Measurements from ENCODE around the gene ZFR. TPM values are rescaled to one million over a fixed set of nuclear protein-coding genes. Genes with fewer than 3 reads are reported as not detected.
"Not testable (repeated sequence)": the region's sequence is repeated elsewhere in the genome, so short reads cannot be mapped to it uniquely, and the experiment has no call there.

ZFR gene
- polyA plus RNA-seq, 1 donor from 2014 or later, result 81.7 TPM

DNA sequence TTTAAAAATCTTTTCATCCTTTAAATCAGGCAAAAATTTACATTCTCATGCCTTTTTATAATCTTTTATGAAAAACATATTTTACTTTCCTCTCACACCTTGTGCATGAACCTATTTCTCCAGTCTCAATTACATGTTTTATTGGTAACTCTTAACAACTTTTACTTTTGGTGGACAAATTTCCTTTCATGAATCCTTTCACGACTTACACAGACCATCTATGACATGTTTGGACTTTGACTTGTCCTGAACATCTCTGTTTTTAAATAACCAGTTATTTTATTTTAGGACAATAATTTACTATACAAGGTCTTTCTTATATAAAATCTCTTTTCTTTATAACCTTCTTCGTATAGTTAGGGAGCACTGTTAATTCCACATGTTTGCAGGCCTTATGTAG, 105.3 kb downstream of the ZFR start:
- no peak overlapping the region for H3K27ac Mint-ChIP-seq
- H3K27me3 Mint-ChIP-seq, result no peaks in the 10 kb centered on the region
- no peak overlapping the region for H3K4me3 Mint-ChIP-seq
- peaks cover 3% of the 10 kb centered on the region for H3K36me3 Mint-ChIP-seq
- H3K4me1 Mint-ChIP-seq, result no peaks in the 10 kb centered on the region
- peaks cover 2 to 7% (median 7%) of the 10 kb centered on the region in 3 donors for H3K9me3 Mint-ChIP-seq

DNA sequence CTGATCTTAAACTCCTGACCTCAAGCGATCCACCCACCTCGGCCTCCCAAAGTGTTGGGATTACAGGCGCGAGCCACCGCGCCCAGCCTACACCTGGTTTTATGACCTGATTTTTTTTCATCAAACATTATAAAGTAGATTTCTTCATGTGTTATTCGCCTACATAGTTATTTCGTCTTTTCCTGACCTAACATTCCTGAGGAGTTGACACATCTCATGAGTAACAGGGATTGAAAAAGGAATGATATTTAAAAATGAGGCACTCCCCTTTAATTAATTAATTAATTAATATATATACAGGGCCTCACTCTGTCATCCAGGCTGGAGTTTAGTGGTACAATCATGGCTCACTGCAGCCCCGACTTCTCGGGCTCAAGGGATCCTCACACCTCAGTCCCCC, 111.6 kb downstream of the ZFR start:
- H3K4me3 Mint-ChIP-seq, result no peak overlapping the region
- H3K4me1 Mint-ChIP-seq, result peaks cover 0 to 4% (median 3%) of the 10 kb centered on the region in 3 donors
- H3K36me3 Mint-ChIP-seq, result no peaks in the 10 kb centered on the region
- H3K27ac Mint-ChIP-seq, result no peak overlapping the region
- H3K9me3 Mint-ChIP-seq, result peaks cover 0 to under 1% (median 0%) of the 10 kb centered on the region in 3 donors
- no peaks in the 10 kb centered on the region for H3K27me3 Mint-ChIP-seq

DNA sequence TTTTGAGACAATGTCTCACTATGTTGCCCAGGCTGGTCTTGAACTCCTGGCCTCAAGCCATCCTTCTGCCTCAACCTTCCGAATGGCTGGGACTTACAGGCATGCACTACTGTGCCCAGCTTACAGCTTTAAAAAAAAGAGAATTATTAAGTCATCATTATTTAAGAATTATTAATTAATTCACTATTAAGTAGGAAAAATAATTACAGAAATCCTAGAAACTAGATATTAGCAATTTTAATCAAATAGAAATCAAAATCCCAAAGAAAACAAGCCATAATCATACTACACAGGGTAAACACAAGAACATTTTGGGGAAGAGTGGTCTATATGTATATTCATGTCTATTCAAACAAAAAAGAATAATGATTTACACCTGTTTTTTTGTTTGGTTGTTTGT, 112.2 kb downstream of the ZFR start:
- Mint-ChIP-seq H3K9me3 (no peaks in the 10 kb centered on the region), H3K36me3 (no peaks in the 10 kb centered on the region), H3K4me3 (no peak overlapping the region), H3K4me1 (peaks cover 0 to 4% (median 3%) of the 10 kb centered on the region in 3 donors), H3K27ac (no peak overlapping the region), H3K27me3 (no peaks in the 10 kb centered on the region)

DNA sequence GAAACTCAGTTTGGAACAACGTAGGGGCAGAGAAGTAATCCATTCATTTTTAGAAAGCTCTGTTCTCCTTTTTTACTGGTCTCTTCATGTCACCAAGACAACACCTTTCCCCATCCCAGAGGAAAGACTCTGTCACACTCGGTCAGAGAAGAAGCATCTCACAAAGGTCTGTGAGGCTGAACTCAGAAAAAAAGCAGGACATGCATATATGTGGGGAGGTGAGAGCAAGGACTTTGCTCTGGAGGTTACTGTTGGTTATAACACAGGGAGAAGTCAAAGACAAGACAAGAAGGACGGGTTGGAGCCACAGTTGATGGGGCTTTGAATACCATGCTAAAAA, 112.6 kb downstream of the ZFR start:
- Mint-ChIP-seq H3K36me3 (no peaks in the 10 kb centered on the region), H3K4me3 (no peak overlapping the region), H3K27ac (no peak overlapping the region), H3K4me1 (peaks cover 0 to 4% (median 3%) of the 10 kb centered on the region in 3 donors), H3K9me3 (no peaks in the 10 kb centered on the region), H3K27me3 (no peaks in the 10 kb centered on the region)

DNA sequence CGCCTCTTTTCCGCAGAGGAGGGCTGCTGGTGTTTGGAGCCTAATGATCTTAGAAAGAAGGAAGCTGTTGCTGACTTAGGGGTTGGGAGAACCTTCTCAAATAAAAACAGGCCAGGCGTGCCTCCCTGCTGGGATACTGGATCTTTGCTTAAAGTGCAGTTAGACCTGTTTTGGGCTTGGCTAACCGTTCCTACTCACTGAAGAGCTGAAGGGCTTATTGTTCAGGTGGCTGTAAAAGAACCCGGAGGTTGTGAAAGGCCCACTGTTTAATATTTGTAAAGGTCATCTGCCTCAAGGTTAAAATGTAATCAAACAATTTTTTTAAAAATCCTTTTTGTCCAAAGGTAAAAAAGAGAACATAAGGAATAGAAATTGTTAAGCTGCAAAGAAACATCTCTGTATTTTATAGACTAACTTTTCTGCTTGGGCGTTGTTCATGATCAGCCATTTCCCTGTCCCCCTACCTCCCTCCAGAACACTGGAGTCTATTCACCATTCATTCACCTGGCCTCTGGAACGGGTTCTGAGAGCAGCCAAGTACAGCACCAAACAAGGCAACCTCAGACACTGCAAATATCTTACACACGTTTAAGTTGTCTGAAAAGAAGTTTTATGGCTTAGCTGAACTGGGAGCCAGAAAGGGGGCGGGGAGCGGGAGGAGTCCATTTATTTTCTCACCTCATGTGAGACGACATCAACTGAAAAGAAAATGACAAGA, 113.2 kb downstream of the ZFR start:
- H3K36me3 Mint-ChIP-seq, result no peaks in the 10 kb centered on the region
- H3K27ac Mint-ChIP-seq, result no peak overlapping the region
- H3K9me3 Mint-ChIP-seq, result no peaks in the 10 kb centered on the region
- H3K4me3 Mint-ChIP-seq, result no peak overlapping the region
- H3K4me1 Mint-ChIP-seq, result peaks cover 0 to 4% (median 3%) of the 10 kb centered on the region in 3 donors
- H3K27me3 Mint-ChIP-seq, result no peaks in the 10 kb centered on the region

DNA sequence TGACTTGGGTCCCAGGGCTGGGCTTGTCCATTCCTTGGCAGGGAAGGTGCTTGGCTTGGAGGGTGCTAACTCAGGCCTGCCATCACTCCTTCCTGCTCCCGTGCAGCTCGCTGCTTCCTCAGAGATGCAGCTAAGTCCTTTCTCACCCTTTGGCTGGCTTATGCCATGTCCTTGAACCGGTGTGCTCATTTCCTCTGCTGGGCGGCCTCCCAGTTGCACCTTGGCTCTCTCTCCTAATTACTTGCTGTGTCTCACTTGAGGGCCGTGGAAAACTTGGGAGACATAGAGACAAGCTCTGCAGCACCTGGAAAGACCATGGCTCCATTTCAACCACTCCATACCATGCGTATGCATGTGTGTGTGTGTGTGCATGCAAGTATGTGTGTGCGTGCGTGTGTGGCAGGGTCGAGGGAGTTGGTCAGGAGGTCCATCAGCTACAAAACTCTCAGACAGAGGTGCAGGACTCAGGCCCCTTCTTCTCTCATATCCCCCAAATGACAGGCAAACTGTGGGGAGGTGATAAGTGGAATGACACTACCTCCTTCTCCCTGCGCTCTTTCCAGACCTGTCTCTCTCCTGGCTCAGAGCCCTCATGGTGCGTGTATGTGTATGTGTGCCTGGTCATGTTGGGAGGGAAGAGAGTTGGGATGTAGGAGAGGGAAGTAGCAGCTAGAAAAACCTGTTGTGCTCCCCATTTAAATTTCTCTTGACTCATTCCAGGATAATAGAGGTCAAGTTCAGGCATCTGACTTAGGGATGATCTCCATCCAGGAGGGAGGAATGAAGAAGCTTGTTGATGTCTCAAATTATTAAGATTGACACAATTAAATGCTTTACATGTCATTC, 114.2 kb downstream of the ZFR start:
- Mint-ChIP-seq H3K27me3 (no peaks in the 10 kb centered on the region), H3K36me3 (no peaks in the 10 kb centered on the region), H3K27ac (no peak overlapping the region), H3K4me1 (peaks cover 0 to 4% (median 3%) of the 10 kb centered on the region in 3 donors), H3K9me3 (no peaks in the 10 kb centered on the region), H3K4me3 (no peak overlapping the region)

DNA sequence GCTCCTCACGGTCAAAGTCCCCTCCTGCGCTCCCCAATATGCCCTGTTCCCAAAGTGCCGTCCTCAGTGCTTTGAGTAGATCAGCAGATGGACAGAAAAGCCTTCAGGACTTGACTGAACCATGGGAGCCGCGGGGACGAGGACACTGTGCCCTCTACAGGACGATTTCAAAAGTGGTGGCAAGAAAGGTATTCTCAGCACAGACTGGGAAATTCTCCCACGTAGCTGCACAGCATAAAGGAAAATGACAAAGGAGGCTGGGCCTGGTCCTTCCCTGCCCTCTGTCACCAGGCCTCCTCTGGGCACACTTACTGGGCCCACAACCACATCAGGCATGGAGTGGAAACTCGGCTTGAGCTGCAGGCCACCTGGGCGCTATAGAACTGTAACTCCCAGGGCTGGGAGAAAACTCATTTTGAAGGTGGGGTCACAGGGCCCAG, 115.1 kb downstream of the ZFR start:
- Mint-ChIP-seq H3K4me3 (no peak overlapping the region), H3K36me3 (no peaks in the 10 kb centered on the region), H3K4me1 (peaks cover 0 to 4% (median 3%) of the 10 kb centered on the region in 3 donors), H3K27me3 (no peaks in the 10 kb centered on the region), H3K9me3 (no peaks in the 10 kb centered on the region), H3K27ac (peak overlapping the region in 1 of 3 donors; percentile 40)

DNA sequence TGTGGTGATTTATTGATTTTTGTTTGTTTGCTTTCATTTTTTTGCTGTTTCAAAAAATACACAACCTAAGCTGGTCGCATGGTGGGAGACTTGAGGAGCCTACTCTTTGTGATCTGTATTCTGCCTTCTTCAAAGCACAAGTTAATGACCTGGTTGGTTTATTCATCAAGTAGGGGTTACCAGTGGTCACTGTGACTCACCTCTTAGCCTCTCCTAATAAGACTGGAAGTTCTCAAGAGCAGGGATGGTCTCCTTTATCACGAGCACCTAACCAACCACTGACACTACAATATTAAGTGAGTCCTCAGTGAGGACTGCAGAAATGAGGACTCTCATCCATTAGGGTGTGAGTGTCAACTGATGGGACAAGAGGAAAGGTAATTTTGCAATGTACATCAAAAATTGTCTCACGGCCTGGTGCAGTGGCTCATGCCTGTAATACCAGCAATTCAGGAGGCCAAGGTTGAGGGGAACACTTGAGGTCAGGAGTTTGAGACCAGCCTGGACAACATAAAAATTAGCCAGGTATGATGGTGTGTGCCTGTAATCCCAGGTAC, 118.2 kb downstream of the ZFR start:
- H3K36me3 Mint-ChIP-seq, result peaks cover 3% of the 10 kb centered on the region
- H3K4me3 Mint-ChIP-seq, result no peak overlapping the region
- no peaks in the 10 kb centered on the region for H3K27me3 Mint-ChIP-seq
- peaks cover 0 to 7% (median 6%) of the 10 kb centered on the region in 3 donors for H3K4me1 Mint-ChIP-seq
- H3K27ac Mint-ChIP-seq, result no peak overlapping the region
- peaks cover 4 to 6% (median 5%) of the 10 kb centered on the region in 3 donors for H3K9me3 Mint-ChIP-seq

DNA sequence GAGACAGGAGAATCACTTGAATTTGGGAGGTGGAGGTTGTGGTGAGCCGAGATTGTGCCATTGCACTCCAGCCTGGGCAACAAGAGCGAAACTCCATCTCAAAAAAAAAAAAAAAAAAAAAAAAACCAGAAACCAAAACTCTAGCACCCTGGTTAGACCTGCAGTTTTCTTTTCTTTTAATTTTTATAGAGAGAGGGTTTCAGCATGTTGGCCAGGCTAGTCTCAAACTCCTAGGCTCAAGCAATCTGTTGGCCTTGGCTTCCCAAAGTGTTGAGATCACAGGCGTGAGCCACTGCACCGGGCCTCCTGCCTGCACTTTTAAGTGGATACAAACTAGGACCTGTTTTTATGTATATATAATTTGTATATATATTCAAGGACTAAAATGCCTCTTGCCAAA, 118.9 kb downstream of the ZFR start:
- Mint-ChIP-seq H3K27me3 (no peaks in the 10 kb centered on the region), H3K36me3 (peaks cover 3% of the 10 kb centered on the region), H3K4me3 (peak overlapping the region in 1 of 4 donors; percentile 15), H3K4me1 (peaks cover 0 to 7% (median 6%) of the 10 kb centered on the region in 3 donors), H3K27ac (no peak overlapping the region), H3K9me3 (peaks cover 4 to 6% (median 5%) of the 10 kb centered on the region in 3 donors)

DNA sequence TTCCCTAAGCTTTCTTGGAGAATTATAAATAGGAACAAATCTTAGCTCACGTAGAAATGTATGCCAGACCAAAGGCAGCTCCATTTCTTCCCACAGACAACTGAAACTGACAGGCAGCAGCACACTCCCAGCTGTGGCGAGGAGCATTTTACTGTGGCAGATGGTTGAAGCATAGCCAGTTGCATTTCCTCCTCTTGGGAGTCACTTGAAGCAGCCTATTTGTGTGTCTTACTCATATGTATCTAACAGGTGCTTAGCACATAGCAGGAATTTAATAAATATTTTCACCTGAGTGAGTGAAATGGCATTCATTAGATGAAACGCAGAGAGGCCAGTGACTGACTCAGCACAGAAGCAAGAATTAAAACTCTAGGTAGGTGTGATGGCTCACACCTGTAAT, 119.5 kb downstream of the ZFR start:
- Mint-ChIP-seq H3K27me3 (no peaks in the 10 kb centered on the region), H3K36me3 (peaks cover 3% of the 10 kb centered on the region), H3K9me3 (peaks cover 4 to 6% (median 5%) of the 10 kb centered on the region in 3 donors), H3K4me3 (no peak overlapping the region), H3K27ac (no peak overlapping the region), H3K4me1 (peaks cover 0 to 7% (median 6%) of the 10 kb centered on the region in 3 donors)

DNA sequence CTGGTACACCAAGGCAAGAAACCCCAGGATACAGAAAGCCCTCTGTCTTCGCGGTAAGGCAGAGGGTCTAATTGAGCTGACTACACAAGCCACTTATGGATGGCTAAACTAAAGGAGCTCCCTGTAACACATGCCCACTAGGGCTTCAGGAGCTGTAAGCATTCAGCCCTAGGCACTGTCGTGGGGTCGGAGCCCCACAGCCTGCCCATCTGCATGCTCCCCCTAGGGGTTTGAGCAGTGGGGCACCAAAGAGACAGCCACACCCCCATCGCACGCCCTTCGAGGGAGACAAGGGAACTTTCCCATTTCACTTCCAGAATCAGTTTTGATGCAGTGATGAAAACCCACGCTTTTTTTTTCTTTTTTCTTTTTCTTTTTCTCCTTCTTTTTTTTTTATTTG, 120.8 kb downstream of the ZFR start:
- peaks cover 4 to 6% (median 5%) of the 10 kb centered on the region in 3 donors for H3K9me3 Mint-ChIP-seq
- H3K36me3 Mint-ChIP-seq, result peaks cover 3% of the 10 kb centered on the region
- no peak overlapping the region for H3K4me3 Mint-ChIP-seq
- peaks cover 0 to 3% (median 3%) of the 10 kb centered on the region in 3 donors for H3K4me1 Mint-ChIP-seq
- no peaks in the 10 kb centered on the region for H3K27me3 Mint-ChIP-seq
- no peak overlapping the region for H3K27ac Mint-ChIP-seq

DNA sequence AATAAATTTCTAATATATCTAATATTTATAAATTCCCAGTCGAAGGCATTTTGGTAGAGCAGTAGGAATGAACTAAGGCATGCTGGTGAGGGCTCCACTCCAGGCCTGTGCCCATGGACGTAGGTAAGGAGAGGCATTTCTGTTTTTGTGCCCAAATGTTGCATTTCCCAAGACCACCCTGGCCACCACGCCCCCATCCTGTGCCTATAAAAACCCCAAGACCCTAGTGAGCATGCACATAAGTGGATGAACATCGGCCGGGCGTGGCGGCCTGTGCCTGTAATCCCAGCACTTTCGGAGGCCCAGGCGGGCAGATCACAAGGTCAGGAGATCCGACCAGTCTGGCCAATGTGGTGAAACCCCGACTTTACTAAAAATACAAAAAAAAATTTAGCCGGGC, 121.7 kb downstream of the ZFR start:
- H3K4me3 Mint-ChIP-seq, result peak overlapping the region in 1 of 4 donors; percentile 45
- H3K9me3 Mint-ChIP-seq, result peaks cover 4 to 6% (median 5%) of the 10 kb centered on the region in 3 donors
- H3K27me3 Mint-ChIP-seq, result peaks cover 3% of the 10 kb centered on the region
- peaks cover 0 to 3% (median 3%) of the 10 kb centered on the region in 3 donors for H3K4me1 Mint-ChIP-seq
- no peak overlapping the region for H3K27ac Mint-ChIP-seq
- H3K36me3 Mint-ChIP-seq, result peaks cover 3% of the 10 kb centered on the region

DNA sequence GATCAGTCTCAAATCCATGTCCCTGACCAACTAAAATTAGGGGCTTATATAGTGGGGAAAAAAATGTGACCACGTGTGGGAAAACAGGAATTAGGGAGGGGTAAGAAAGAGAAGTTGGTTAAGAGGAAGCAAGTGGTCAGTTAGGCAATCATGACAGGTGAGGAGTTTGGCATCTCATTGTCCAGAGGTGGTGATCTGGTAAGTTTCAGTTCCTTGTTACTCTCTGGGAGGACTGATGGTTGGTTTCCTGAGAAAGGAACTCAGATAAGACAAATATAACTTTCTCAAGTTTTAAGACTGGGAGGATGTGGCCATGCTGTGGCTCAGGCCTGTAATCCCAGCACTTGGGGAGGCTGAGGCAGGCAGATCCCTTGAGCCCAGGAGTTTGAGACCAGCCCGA, 122.8 kb downstream of the ZFR start:
- H3K9me3 Mint-ChIP-seq, H3K27me3 Mint-ChIP-seq, H3K4me1 Mint-ChIP-seq, H3K36me3 Mint-ChIP-seq: not testable (repeated sequence)
- peak overlapping the region; percentile 58 to 80 (median 69) for H3K27ac Mint-ChIP-seq
- H3K4me3 Mint-ChIP-seq, result peak overlapping the region in 2 of 4 donors; percentile 8 to 17

DNA sequence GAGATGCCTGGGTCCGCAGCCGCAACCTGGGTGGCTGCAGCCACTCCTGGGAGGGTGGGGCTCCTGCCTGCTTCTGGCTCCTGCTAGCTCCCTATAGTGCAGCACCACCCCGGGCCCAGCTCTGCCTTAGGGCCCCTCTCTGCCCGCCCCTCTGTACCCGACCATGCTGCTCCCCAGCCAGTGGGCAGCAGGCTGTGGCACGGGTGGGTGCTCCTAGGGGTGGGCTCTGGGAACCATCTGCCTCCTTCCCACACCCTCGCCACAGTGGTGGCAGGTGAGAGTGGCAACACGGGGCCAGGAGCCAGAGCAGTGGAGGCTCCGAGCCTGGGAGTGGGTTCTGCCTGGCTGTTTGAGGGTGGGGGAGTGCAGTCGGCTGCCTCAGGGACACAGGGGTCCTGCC, 124.0 kb downstream of the ZFR start:
- peaks cover 3% of the 10 kb centered on the region for H3K36me3 Mint-ChIP-seq
- H3K9me3 Mint-ChIP-seq, result peaks cover 4 to 6% (median 5%) of the 10 kb centered on the region in 3 donors

DNA sequence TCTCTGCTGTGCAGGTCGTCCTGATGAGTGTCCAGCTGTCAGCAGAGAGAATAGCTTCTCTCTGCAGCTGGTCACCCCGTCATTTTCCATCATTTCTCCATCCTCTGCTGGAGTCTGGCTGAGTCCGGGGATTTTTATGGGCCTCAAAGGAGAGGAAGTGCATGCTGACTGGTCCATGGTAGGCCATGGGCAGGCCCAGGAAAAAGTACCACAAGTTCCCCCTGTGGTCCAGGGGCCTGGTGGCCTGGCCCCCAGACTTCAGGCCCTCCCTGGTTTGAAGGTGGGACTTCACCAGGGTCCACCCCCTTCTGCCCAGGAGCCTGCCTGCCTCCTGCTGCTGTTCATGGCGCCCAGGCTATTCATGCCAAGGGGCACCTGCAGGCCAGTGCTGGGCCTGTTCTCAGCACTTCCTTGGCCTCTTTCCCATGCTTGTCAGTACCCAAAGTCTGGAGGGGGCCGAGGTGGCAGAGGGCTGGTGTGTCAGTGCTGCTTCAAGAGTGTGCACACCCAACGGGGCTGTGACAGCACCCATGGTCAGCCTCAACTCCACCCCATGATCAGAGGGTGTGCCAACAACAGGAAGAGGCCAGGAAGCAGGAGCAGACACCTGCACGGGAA, 124.5 kb downstream of the ZFR start:
- Mint-ChIP-seq H3K4me1 (peaks cover 0 to 3% (median 3%) of the 10 kb centered on the region in 3 donors), H3K27ac (no peak overlapping the region), H3K27me3 (peaks cover 3% of the 10 kb centered on the region)

More for the DNA sequence above, 124.0 kb downstream of the ZFR start:
- Mint-ChIP-seq H3K27me3 (peaks cover 3% of the 10 kb centered on the region), H3K4me3 (no peak overlapping the region), H3K4me1 (peaks cover 0 to 3% (median 3%) of the 10 kb centered on the region in 3 donors), H3K27ac (no peak overlapping the region)

More for the DNA sequence above, 124.5 kb downstream of the ZFR start:
- Mint-ChIP-seq H3K36me3 (peaks cover 3% of the 10 kb centered on the region), H3K4me3 (no peak overlapping the region), H3K9me3 (peaks cover 4 to 6% (median 5%) of the 10 kb centered on the region in 3 donors)
